ENCODE results near the gene CD6. TPM values are rescaled to one million over a fixed set of nuclear protein-coding genes. Genes with fewer than 3 reads are reported as not detected.

The CD6 gene
- total RNA-seq, 1 experiment from 2014 or later = not detected

GRCh38 chr11:60987577-60988277 is 16.2 kb downstream of the CD6 start:
- Histone ChIP-seq H3K4me1 (ENCODE audit: insufficient read depth, low read length) (no peaks in the 10 kb centered on the region), H2AFZ (ENCODE audit: low read length) (no peak overlapping the region), H3K14ac (ENCODE audit: insufficient read depth, low read length) (no peak overlapping the region), H3T11ph (ENCODE audit: low read length) (no peak overlapping the region), H3K56ac (ENCODE audit: insufficient read length, low read depth, low read length) (no peak overlapping the region), H3K18ac (ENCODE audit: insufficient read length, low read depth, low read length) (no peak overlapping the region), H3K23me2 (ENCODE audit: insufficient read length, low read depth, low read length, poor library complexity, severe bottlenecking) (no peaks in the 10 kb centered on the region), H4K5ac (ENCODE audit: insufficient read length, low read depth, low read length) (no peak overlapping the region), H3K79me1 (ENCODE audit: insufficient read depth, low read depth, low read length, poor library complexity, severe bottlenecking) (no peaks in the 10 kb centered on the region), H3K27ac (ENCODE audit: insufficient read length, low read depth, low read length) (no peak overlapping the region), H2BK15ac (ENCODE audit: low read depth, low read length) (no peak overlapping the region), H3K27me3 (ENCODE audit: insufficient read depth, low read length) (no peaks in the 10 kb centered on the region), H2BK12ac (ENCODE audit: insufficient read length, low read depth, low read length) (no peak overlapping the region), H4K8ac (replicated peaks; ENCODE audit: insufficient read length, low read depth, low read length) (no peak overlapping the region), H3K23ac (ENCODE audit: insufficient read length, low read depth, low read length) (no peak overlapping the region), H4K20me1 (ENCODE audit: control insufficient read depth, insufficient read depth, insufficient read length) (no peaks in the 10 kb centered on the region), H3K9ac (ENCODE audit: extremely low read depth, insufficient read length, low read length) (no peak overlapping the region), H2BK20ac (ENCODE audit: low read depth, low read length, poor library complexity, severe bottlenecking) (no peak overlapping the region), H2AK5ac (ENCODE audit: insufficient read length, low read length) (no peak overlapping the region), H3K4ac (ENCODE audit: low read depth, low read length) (no peak overlapping the region), H2BK5ac (ENCODE audit: insufficient read length, low read length) (no peak overlapping the region), H3K79me2 (ENCODE audit: insufficient read depth, low read length) (no peaks in the 10 kb centered on the region), H3K9me3 (ENCODE audit: control insufficient read depth, low read depth, low read length) (no peaks in the 10 kb centered on the region), H2BK120ac (ENCODE audit: low read depth, low read length, poor library complexity, severe bottlenecking) (no peak overlapping the region), H4K91ac (ENCODE audit: insufficient read length, low read depth, low read length) (no peak overlapping the region), H3K4me2 (ENCODE audit: insufficient read depth, insufficient read length, low read length) (no peak overlapping the region)
- no peak for DNase-seq
- H3K4me3 Mint-ChIP-seq = no peak overlapping the region
- peaks cover 34% of the 10 kb centered on the region for H3K27me3 Mint-ChIP-seq (ENCODE audit: low read depth)
- H3K36me3 Mint-ChIP-seq (ENCODE audit: insufficient read depth in 1 of 3, low read depth in 3 of 3) = no peaks in the 10 kb centered on the region
- no peaks in the 10 kb centered on the region for H3K9me3 Mint-ChIP-seq
- H3K27ac Mint-ChIP-seq = no peak overlapping the region
- TF ChIP-seq CTCF (conservative IDR thresholded peaks at IDR 0.05) = no peak
- no CpG with 5 or more reads among the region's 9 CpGs for WGBS (ENCODE audit: extremely low coverage, insufficient read length, low lambda C conversion rate)
- H3K4me1 Mint-ChIP-seq = peaks cover 0 to 4% of the 10 kb centered on the region in 2 experiments; a peak in 1 of 4 replicates

All from H9 (cell line).